Mammary epithelial cell (primary cell): Measurements from ENCODE around the gene PPARA.

Source experiments
- EZH2 ChIP-seq: IDR thresholded peaks from 2 replicates; pipeline ENCODE4 v1.6.1; 2012; ENCODE audit warnings: low read length, inconsistent platforms, borderline replicate concordance
- TF ChIP-seq, protein P1 (sequence below), 2 donors: IDR thresholded peaks in 1 of 2; conservative IDR thresholded peaks in 1 of 2; 2 replicates each; pipeline ENCODE4 v1.5.1; 2011 to 2012; ENCODE audit warnings: inconsistent platforms in 2 of 2, low read length in 2 of 2, mild to moderate bottlenecking in 2 of 2, control low read depth in 1 of 2, low read depth in 1 of 2; ENCODE audit not compliant: insufficient read depth in 1 of 2; ENCODE audit errors: extremely low read depth in 1 of 2

DNA sequence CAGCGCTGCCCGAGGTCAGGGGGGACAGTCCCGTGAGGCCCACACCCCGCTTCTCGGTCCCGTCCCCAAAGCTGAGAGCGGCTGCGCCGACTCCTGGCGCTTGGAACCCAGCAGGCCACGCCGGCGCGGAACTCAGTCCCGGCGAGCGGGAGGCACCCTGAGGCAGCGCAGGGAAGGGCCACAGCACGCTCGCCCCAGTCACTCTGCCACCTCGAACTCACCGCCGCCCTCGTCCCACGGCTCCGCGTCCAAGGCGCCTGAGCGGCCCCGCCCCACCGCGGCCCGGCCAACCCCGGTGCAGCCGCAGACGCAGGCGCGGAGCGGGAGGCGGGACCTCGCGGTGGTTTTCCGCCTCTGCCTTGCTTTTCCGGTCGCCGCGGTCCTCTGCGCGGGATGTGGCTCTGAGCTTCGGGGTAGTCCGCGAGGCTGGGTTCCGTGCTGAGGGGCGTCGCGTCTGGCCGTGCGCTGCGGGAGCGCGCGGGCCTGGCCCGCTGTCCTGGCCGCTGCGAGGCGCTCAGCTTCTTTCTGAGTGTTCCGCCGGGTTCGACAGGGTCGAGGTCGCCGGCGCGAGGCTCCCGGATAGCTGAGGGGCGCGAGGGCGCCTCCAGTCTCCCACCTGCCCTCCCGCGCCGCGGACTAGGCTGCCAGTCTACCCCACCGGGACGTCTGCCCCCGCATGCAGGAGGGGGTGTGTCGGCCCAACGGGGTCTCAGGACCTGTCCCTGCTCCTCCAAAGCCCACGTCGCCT lies 99.9 kb downstream of the PPARA start, which contains the start of gene CDPF1:
- TF ChIP-seq, protein P1, sequence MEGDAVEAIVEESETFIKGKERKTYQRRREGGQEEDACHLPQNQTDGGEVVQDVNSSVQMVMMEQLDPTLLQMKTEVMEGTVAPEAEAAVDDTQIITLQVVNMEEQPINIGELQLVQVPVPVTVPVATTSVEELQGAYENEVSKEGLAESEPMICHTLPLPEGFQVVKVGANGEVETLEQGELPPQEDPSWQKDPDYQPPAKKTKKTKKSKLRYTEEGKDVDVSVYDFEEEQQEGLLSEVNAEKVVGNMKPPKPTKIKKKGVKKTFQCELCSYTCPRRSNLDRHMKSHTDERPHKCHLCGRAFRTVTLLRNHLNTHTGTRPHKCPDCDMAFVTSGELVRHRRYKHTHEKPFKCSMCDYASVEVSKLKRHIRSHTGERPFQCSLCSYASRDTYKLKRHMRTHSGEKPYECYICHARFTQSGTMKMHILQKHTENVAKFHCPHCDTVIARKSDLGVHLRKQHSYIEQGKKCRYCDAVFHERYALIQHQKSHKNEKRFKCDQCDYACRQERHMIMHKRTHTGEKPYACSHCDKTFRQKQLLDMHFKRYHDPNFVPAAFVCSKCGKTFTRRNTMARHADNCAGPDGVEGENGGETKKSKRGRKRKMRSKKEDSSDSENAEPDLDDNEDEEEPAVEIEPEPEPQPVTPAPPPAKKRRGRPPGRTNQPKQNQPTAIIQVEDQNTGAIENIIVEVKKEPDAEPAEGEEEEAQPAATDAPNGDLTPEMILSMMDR (conservative IDR thresholded peaks at IDR 0.05 in 1 of 2, IDR thresholded peaks at IDR 0.05 in 1 of 2; ENCODE audit: extremely low read depth in 1 of 2, insufficient read depth in 1 of 2, low read depth in 1 of 2, low read length in 2 of 2): peak in 1 of 2 donors; percentile 18
- TF ChIP-seq EZH2: no peak
